Fibroblast of peridontal ligament (primary cell): ENCODE results near the gene NANOS2.
A peak's percentile ranks its signal among the peaks of the same experiment; 100 is the strongest.

ENCODE experiments used
- DNase-seq: peaks from one replicate; pipeline ENCODE4 v3.0.0-alpha.2; 2010; ENCODE audit errors: extremely low read depth

NANOS2 gene

DNA sequence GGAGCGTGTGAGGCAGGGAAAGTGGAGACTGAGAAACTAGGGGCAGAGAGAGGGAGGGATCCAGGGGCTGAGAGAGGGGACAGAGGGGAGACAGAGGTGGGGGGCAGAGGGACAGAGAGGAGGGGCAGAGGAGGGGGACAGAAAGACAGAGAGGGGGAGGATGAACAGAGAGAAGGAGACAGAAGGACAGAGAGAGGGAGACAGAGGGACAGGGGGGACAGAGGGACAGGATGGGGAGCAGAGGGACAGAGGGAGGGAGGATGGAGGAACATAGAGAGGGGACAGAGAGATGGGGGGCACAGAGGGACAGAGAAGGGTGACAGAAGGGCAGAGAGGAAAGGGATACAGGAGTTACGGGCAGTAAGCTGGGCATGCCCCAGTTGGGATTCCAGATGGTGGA is 14.7 kb upstream of the NANOS2 start:
- no peak for DNase-seq

DNA sequence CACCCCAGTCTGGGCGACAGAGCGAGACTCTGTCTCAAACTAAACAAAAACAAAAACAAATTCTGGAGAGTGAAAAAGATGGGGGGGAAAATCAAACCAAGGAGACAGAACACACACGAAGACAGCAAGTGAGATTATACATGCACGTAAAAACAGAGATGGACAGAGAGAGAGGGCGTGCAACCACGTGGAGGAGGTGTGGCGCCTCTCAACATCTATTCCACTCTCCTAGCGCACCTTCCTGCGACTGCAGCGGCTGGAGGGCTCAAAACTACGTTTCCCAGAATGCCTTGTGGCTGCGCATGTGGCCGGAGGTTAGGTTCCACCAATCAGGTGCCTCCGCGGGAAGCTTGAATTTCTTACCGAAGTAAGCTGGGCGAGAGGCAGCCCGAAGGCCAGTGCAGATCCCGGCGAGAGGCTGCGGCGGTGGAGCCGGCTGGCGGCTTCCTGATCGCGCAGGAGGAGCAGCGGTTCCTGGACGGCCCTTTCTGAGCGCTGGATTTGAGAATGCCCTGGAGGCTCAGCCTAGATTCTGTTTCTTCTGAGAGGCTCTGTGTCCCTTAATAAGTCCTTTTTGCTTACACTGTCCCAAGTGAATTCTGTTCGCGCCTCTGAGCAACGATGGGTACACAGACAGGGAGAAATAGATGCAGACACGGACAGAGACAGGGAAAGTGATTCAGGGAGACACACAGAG is 13.1 kb upstream of the NANOS2 start:
- DNase-seq, result peak; percentile 80

DNA sequence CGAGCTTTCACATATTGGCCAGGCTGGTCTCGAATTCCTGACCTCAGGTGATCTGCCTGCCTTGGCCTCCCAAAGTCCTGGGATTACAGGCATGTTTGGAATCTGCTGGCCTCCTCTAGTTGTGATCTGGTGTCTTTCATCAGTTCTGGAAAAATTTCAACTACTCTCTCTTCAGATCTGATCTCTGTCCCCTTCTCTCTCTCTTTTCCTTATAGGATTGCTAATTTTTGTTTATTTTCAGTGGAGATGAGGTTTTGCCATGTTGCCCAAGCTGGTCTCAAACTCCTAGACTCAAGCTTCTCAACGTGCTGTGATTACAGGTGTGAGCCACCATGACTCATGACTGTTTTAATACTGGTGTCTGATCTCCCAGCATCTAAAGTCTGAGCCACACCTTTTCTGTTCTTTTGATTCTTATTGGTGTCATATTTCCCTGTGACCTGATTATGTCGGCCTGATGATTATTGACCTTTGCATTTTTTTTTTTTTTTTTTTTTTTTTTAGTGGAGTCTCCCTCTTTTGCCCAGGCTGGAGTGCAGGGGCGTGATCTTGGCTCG is 10.4 kb upstream of the NANOS2 start:
- DNase-seq, result no peak

DNA sequence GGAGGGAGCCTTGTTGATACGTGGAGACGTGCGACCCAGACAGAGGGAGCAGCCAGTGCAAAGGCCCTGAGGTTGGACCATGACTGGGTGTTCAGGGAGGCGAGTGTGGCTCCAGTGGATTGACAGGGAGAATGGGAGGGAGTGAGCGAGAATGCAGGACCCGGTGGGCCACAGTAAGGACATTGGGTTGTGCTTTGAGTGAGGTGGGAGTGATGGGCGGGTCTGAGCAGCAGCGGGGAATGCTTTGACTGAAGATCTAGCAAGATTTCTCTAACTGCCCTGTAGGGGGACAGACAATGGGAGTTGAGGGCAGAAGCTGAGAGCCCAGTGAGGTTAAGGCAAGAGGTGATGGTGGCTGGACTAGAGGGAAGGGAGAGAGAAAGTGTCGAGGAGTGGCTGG is 7.7 kb upstream of the NANOS2 start:
- no peak for DNase-seq

DNA sequence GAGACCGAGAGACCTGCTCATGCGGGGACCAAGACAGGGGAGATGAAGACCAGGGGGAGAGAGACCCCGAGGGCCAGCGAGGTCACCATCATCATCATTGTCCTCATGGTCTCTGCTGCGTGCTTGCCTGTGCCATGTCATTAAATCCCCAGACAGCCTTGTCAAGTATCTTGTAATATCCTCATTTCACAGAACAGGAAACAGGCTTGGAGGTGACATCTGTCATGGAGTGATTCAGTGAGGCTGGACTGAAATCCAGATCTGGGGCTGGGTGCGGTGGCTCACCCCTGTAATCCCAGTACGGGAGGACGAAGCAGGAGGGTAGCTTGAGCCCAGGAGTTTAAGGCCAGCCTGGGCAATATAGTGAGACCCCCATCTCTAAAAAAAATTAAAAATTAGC is 5.9 kb upstream of the NANOS2 start:
- no peak for DNase-seq

DNA sequence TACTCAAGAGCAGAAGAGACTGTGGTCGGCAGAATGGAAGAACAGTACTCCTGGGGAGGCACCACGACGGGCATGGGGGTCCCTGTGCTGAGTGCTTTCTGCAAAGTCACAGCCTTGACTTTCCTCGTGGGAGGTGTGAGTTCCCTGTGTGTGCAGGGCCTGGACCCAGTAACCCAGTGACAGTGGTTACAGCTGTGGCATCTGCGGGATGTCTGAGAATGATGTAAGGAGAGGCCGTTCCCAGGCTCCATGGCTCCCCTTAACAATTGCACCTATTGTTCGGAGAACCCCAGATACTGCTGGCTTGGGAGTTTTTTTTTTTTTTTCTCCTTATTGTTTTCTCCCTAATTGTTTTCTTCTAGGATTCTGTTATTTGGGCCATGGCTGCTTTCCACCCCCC is 5.1 kb upstream of the NANOS2 start:
- DNase-seq, result no peak

DNA sequence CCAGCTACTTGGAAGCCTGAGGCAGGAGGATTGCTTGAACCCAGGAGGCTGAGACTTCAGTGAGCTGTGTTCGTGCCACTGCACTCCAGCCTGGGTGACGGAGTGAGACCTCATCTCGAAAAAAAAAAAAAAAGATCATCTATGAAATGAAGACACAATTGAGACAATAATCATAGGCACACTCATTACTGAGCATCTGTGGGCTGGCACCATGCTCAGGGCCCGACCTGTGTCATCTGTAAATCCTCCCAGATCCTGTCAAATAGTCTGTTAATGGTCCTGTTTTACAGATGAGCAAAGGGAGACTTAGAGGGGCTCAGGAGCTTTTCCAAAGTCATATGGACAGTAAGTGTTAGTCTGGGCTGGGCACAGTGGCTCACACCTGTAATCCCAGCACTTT is 4.1 kb upstream of the NANOS2 start:
- no peak for DNase-seq

DNA sequence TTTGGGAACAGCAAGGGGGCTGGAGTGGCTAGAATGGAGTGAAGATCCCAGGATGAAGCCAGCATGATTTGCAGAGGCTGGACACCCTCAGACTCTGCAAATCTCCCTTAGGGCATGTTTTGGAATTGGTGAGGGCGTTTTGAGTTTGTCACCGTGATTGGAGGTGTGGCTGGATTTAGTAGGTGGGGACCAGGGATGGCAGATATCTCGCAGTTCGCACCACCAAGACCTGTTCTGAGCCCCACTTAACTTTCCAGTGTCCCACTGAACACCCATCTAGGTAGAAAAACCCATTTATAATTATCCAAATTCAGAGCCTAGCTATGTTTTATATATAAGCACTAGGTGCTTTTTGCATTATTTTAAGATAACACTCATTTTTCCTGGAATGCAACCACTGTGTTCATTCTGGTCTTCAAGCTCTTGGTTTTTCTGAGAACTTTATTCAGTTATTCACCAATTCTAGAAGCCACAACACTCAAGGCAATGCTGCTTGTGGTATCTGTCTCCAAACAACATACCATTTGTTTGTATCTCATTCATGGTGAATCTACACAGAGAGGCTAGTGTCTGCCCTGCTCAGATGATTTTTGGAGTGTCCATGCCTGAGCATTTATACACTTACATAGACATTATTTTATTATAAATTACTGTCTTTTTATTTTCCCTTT is 3.0 kb upstream of the NANOS2 start:
- no peak for DNase-seq

DNA sequence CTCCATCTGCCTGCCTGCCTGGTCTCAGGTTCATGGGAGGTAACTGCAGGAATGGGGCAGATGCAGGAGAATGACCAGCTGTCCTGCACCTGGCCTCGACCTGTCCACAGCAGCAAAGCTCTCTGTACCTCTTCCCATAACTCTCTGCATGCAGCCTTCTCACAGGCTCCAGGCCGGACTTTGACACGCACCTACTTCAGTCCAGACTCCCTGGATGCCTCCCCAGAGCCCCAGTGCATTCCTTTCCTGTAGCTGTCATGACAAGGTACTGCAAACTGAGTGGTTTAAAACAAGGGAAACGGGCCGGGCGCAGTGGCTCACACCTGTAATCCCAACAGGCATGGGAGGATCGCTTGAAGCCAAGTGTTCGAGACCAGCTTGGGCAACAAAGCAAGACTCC is 3.3 kb downstream of the NANOS2 start:
- DNase-seq, result no peak

DNA sequence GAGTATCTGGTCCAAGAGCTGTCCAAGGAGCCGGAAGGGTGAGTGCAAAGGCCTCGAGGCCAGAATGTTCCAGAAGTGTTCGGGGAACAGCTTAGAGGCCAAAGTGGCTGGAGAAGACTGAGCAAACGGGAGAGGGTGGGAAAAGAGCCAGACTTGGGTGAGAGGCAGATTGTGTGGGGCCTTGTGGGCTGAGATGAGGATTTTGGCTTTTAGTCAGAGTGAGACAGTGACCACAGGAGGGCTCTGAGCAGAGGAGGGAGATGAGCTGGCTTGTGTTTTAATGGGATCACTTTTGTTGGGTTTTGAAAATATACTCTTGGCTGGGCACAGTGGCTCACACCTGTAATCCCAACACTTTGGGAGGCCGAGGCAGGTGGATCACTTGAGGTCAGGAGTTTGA is 5.6 kb downstream of the NANOS2 start:
- no peak for DNase-seq

DNA sequence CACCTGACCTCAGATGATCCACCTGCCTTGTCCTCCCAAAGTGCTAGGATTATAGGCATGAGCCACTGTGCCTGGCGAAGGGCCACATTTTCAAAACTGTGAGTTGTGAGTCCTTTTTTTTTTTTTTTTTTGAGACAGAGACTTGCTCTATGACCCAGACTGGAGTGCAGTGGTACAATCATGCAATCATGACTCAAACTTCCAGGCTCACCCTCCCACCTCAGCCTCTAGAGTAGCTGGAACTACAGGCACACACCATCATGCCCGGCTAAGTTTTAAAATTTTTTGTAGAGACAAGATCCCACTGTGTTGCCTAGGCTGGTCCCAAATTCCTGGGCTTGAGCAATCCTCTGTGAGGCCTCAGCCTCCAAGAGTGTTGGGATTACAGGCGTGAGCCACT is 8.4 kb downstream of the NANOS2 start:
- no peak for DNase-seq

DNA sequence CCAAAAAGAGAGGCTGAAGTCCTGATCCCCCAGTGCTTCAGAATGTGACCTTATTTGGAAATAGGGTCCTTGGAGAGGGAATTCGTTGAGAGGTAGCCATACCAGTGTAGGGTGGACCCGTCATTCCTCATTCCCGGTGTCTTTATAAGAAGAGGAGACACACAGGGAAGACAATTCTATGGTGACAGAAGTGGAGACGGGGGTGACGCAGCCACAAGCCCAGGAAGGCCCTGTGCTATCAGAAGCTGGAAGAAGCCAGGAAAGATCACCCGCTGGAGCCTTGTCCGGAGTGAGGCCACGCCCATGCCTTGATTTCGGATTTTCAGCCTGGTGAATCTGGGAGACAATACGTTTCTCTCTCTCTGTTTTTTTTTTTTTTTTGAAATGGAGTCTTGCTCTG is 9.6 kb downstream of the NANOS2 start:
- no peak for DNase-seq

DNA sequence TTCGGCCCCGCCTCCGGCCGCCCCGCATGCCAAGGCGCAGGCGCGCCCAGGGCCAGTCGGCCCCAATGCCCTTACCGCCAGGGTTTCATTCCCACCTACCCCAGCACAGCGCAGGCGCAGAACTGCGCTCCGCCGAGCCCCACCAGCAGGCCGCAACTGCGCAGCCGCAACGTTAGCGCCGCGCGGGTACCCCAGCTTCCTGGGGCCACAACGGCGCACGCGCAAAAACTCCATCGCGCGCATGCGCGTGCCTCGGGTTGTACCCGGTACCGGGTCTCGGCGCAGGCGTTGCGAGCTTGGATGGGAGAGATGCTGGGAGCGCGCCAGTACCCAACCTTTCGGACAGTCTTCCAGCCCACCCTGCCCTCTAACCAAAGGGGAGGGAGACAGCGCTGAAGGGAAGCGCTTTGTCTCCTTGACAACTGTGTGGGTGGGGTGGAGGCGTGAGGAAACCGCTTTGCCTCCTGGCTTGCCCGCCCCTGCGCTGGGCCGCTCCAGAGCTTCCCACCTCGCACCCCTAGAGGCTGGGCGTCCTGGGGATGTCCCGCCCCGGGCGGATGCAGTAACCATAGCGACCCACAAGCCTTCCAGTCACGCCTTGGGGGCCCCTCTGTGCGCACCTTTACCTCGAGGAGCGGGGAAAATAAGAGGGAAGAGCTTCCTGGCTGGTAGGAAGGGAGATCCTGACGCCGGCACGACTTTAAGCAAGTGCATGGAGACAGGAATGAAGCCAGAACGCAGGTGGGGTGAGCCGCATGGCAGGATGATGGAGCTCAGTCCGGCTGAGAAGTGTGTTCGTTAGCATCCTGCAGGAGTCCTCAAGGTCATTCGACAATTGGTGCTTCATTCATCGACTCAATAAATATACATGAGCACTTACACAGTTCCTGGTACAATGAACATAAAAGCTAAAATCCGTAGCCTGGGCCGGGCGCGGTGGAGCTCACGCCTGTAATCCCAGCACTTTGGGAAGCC is 11.6 kb downstream of the NANOS2 start:
- peak; percentile 96 for DNase-seq

DNA sequence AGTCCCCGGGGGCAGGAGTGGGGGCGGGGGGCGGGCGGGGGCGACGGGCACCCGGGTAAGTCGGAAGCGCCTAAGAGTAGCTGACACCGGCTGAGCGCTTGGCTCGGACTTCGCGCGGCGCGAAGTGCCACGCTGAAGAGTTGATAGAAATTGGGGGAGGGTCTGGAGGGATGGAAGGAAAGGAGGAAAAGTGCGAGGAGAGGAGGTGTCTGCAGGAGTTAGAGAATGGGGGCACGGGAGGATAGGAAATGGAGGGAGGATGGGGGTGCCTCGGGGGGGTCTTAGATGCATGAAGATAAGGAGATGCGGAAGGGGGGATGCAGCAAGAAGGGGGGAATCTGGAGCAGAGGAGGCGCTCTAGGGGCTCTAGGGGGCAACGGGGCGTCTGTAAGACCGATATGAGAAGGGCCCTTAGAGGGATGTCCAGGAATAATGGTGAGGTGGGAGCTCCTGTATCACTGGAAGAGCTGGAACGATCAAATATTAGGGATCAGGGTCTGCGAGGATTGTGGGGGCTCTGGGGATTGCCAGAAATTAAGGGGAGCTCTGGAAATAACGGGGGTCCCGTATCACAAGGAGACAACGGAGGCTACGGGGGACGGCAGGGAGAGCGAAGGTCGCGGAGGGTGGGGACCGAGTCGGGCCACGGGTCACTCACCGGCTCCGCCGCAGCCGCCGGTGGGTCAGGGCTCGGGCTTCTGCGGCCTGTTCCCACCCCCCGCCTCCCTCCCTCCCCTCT is 12.5 kb downstream of the NANOS2 start, which contains the start of gene MYPOP:
MYPOP (minus strand) TSS at position 702 of the 739 bp plus-strand sequence. CDS start 840 bp downstream, outside the sequence.
- no peak for DNase-seq

DNA sequence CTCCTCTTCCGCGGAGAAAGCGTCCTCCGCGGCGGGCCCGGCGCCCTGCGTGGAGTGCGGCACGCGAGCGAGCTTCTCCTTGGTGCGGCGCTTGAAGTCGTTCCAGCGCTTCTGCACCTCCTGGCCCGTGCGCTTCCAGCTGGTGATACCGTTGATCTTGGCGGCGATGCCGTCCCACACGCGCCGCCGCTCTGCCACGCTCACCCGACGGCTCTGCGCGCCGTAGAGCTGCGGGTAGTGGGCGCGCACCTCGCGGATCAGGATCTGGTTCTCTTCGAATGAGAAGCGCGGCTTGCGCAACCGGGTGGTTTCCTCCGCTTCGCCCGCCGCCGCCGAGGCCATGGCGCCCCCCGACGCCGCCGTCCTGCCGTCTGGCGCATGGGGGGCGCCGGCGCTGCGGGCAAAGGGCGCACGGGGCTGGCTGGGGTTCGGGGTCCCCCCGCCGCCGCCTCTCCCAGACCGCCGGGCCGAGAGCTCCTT is 13.1 kb downstream of the NANOS2 start:
- peak; percentile 27 for DNase-seq

DNA sequence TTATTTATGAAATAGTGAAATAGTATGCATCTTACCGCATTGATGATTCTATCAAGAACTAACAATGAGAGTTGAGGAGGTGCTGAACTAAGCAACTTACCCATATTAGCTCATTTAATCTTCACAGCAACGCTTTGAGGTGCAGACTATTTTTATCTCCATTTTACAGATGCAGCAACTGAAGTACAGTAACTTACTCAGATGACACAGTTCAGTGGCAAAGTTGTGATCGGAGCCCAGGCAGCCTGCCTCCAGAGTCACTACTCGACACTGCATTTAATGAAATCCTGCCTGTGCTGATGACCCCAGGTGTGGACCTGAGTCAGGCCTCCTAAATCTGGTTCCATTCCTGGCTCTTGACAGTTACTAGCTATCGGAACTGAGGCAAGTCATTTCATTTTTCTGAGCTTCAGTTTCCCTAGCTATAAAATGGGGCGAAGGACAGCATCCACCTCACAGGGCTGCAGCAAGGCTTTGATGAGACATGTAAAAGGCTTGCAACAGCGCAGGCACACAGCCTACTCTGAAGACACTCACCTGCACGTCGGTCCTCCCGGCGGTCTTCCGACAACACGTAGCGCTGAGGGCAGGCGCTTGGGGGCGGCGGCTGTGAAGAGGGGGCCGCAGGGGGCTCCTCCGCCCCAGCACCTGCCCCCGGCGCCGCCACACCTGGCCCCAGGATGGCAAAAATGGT is 13.7 kb downstream of the NANOS2 start:
- no peak for DNase-seq

DNA sequence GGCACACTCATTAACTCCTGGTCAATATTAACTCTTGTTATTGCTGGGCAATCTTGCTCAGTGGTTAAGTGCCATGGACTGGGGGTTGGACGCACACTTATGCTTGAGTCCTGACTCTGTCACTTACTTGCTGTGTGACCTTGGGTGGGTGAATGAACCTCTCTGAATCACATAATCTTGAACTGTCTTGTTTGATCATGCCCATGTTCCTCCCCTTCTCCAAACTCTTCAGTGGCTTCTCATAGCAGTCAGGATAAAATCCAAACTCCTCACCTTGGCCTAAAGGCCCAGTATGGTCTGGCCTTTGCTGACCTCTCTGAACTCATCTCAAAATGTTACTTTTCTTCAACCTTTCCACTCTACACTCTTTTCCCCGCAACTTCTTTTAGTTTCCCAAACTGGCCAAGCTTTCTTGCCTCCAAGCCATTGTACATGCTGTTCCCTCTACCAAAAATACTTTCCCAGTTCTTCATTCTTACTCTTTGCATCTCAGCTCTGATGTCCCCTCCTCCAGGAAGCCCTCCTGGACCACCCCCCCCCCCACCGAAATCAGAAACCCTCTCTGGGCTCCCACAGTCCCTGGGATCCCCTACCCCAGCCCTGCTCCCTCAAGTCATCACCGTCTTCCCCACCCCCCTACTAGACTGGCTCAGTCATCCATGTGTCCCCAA is 14.5 kb downstream of the NANOS2 start:
- no peak for DNase-seq

DNA sequence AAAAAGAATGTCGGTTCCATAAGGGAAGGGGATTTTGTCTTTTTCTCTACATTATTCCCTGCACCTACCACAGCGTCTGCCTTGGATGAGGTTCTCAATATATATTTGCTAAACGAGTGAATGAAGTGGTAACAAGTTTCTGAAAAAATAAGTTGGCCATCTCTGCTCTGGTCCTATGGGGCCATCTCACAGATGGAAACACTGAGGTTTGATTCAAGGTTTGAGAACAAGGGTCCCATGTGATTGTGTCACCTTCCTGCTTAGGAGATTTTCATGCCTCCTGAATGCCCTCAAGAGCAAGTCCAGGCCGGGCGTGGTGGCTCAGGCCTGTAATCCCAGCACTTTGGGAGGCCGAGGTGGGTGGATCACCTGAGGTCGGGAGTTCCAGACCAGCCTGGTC is 15.3 kb downstream of the NANOS2 start:
- DNase-seq, result no peak

DNA sequence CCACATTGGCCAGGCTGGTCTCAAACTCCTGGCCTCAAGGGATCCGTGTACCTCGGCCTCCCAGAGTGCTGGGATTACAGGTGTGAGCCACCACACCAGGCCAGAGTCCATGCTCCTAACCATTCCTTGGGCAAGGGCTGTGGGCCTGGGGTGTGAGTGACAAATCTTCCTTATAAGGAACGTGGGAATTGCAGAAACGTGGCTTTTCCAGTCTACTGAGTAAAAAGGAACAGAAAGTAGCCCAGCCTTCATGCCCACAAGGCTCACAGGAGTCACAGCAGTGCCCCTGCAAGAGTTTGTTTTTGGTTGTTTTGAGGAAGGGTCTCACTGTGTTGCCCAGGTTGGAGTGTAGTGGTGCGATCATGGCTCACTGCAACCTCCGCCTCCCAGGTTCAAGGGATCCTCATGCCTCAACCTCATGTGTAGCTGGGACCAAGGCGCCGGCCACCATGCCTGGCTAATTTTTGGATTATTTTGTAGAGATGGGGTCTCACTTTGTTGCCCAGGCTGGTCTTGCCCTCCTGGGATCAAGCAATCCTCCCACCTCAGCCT is 17.2 kb downstream of the NANOS2 start:
- DNase-seq, result no peak
